Renal cortical epithelial cell (primary cell): ENCODE data around the gene ADCK2. TPM values are rescaled to one million over a fixed set of nuclear protein-coding genes. Genes with fewer than 3 reads are reported as not detected.
A peak's percentile ranks its signal among the peaks of the same experiment; 100 is the strongest.
"Not testable (repeated sequence)": the region's sequence is repeated elsewhere in the genome, so short reads cannot be mapped to it uniquely, and the experiment has no call there.

Source experiments
- DNase-seq: peaks from one replicate; pipeline ENCODE4 v3.0.0-alpha.2; 2011; ENCODE audit warnings: low read depth
- total RNA-seq: library from RNA; depleted of rRNA; stranded (reverse); fragments of >200 nt; gene quantifications from 2 replicates; pipeline ENCODE4 v1.2.3, GENCODE V29; 2014

The ADCK2 gene
- total RNA-seq, 1 donor from 2014 or later, result 19.4 TPM

- DNase-seq, result no peak
These were observed 27.4 kb upstream of the ADCK2 start for GRCh38 chr7:140645166-140645900.

- DNase-seq, result peak; percentile 48
These were observed 25.7 kb upstream of the ADCK2 start for GRCh38 chr7:140646931-140647647.

GRCh38 chr7:140649556-140650205, 23.1 kb upstream of the ADCK2 start:
- no peak for DNase-seq

DNA sequence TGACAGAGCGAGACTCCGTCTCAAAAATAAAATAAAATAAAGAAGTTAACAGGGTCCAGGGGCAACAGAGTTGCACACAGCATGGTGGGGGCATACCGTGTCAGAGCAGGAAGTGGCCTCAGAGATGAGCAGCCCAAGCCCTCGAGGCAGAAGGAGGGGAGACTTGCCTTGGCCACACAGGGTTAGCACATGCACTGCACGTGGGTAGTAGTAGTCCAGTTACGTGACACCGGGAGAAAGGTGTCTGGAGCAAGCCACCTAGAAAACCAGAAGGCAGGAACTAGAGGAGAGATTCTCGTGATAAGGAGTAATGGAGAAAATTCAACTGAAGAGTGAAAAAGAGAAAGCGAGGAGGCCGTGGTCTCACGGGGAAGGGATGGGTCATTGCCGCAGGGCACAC, 22.4 kb upstream of the ADCK2 start:
- no peak for DNase-seq

- peak; percentile 62 for DNase-seq
These were observed 19.2 kb upstream of the ADCK2 start for GRCh38 chr7:140653319-140654108.

DNA sequence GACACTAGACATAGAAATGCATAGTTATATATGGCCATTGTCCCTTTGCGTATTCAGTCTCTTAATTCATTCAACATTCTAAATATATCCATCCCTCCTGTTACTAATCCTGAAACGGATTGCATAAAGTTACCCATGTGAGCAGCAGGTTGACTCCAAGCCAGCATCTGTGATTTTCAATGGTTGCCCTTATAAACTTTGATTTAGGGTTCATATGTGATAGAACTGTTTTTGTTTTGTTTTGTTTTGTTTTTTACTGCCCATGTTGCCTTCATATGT, 18.7 kb upstream of the ADCK2 start:
- DNase-seq, result no peak

DNA sequence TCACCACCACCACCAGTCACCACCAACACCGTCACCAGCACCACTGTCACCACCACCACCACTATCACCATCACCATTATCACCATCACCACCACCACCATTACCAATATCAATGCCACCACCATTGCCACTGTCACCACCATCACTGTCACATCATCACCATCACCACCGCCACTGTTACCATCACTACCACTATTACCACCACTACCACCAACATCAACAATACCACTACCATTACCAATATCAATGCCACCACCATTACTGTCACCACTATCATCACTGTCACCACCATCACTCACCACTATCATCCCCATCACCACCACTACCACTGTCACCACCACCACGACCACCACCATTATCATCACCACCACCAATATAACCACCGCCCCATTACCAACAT, 18.1 kb upstream of the ADCK2 start:
- DNase-seq, result no peak

DNA sequence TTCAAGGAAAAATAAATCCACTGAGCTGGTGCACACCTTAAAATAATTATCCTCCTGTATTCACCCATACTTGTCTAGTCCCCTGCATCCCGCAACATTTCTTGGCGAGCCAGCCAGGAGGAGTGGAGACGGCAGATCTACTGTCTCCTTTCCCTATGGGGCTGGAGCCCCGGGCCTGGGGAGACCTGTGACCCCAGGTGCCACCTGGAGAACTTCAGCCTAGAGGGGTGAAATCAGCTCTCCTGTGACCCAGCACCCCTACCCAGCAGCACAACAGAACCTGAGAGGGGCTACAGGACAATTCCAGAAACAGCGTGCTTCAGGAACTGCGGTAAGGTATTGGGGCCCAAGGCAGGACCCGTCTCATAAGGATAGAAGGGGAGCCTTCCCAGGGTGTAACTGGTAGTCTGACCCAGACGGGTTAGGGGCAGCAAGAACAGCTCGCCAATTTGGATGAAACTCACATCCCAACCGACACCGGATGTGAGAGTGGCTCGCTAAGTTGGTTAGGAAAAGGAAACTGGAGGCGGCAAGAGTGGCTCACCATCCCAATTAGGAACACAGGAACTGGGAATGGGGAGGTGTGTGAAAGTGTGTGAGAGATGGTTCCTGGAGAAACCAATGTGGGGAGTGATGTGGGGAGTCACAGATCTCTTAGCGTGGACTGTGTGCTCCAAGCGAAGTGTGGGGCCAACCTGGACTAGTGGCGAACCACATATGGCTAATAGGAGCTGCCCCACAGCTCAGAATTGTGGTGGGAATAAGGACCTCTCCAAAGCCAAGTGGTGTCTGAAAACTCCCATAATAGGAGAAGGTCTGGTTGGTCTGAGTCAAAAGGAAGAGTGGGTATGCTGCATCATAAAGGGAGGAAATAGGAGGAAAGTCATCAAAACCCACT, 17.0 kb upstream of the ADCK2 start:
- no peak for DNase-seq

DNA sequence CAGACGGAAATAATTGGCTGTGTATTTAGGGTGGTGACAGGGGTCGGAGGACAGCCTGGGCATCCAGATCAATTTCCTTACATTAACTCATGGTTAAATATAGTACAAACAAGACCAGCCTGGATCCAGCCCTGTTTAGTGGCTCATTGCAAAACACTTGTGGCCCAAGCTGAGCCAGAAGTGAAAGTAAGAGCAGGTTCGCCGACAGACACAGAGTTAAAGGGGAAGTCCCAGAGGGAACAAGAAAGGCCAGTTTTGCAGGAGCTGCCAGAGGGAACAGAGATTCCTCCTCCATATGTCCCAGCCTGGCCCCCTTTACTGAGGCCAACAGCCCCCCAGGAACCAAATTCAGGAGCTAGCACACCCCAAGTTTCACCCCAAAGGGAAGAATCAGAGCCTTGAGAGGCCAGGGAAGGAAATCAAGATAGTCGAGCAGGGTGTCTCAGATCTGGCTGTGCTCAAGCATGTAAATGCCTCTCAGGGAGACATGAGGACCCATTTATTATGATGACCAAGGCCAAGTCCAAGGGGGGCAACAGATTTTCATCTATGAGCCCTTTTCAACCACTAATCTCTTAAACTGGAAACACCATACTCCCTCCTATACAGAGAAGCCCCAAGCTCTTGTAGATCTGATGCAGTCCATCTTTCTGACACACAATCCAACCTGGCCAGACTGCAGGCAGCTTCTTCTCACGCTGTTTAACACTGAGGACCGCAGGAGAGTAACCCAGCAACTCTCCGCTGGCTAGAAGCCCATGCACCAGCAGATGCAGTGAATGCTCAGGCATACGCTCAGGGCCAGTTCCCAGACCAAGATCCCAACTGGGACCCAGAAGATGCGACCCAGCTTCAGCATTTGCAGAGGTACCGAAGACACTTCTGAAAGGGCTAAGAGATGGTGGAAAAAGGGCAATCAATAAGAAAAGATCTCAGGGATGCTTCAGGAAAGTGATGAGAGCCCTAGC, 15.9 kb upstream of the ADCK2 start:
- peak; percentile 76 for DNase-seq

DNA sequence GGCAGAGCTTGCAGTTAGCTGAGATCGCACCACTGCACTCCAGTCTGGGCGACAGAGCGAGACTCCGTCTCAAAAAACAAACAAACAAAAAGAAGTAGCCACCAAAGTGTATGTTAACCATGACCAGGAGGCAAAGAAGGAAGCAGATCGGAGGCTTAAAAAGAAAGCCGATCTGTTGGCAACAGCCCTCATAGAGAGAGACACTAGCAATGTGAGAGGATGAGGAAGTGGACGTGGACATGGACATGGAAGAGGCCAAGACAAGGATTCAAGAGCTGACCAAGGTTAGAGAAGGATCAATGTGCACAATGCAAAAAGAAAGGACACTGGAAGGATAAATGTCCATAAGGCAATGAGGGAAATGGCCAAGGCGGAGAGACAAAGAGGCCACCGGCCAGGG, 14.9 kb upstream of the ADCK2 start:
- DNase-seq, result no peak

GRCh38 chr7:140659856-140660255, 12.9 kb upstream of the ADCK2 start:
- DNase-seq, result no peak

DNA sequence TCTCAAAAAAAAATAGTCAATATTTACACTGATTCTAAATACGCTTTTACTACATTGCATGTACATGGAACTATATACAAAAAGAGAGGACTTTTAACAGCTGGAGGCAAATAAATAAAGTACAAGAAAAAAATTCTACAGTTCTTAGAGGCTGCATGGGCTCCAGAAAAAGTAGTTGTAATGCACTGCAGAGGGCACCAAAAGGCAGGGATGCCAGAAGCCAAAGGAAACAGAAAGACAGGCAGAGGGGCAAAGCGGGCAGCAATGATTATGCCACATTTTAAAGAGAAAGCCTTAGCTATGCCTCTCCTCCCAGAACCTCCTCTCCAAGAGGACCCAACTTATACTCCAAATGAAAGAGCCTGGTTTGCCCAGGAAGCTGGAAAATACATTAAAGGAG, 11.6 kb upstream of the ADCK2 start:
- DNase-seq, result no peak

DNA sequence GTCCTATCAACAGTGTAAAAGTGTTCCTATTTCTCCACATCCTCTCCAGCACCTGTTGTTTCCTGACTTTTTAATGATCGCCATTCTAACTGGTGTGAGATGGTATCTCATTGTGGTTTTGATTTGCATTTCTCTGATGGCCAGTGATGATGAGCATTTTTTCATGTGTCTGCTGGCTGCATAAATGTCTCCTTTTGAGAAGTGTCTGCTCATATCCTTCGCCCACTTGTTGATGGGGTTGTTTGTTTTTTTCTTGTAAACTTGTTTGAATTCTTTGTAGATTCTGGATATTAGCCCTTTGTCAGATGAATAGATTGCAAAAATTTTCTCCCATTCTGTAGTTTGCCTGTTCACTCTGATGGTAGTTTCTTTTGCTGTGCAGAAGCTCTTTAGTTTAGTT, 9.8 kb upstream of the ADCK2 start:
- not testable (repeated sequence) for DNase-seq

DNA sequence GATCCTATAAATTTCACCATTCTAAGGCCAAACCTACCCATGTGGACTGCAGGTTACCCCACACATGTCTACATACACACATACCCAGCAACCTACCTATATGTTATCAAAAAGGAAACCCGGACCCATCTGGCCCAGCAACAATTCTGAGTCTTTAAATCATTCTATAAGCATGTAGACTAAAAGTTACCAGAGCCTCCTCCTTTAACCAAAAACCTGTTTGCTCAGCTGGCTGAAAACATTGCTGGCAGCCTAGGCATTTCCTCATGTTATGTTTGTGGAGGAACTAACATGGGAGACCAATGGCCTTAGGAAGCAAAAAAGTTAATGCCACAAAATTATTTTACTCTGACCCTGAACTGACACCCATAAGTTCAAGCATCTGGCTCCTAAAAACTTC, 5.3 kb upstream of the ADCK2 start:
- DNase-seq, result no peak

DNA sequence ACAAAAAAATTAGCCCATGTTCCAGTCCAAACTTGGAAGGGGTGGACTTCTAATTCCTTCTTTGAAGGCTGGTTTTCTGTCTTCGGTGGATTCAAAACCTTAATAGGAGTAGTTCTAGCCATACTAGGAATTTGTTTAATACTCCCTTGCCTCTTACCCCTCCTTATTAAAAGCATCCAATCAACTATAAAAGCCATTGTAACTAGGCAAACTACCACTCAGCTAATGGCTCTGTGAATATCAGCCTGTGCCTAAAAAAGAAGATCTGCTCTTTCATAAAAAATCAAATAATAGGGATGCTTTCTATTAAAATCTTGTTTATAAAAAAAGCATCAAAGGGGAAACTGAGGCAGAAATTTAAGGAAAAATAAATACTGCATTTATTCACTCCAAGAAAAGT, 4.1 kb upstream of the ADCK2 start:
- no peak for DNase-seq

DNA sequence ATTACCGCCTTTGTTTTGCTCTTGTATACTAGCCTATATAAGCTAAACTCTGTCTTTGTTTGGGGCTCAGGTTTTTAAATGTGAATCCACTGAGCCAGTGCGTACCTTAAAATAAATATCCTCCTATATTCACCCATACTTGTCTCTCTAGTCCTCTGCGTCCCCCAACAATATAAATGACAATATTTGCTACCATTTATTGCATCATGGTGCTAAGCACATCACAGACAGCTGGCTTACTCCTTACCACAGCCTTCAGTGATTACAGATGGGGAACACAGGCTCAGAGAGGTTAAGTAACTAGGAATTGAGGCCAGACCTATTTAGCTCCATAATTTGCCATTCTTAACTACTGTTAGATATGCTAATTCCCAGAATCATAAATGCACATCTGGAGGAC, 3.4 kb upstream of the ADCK2 start:
- no peak for DNase-seq

DNA sequence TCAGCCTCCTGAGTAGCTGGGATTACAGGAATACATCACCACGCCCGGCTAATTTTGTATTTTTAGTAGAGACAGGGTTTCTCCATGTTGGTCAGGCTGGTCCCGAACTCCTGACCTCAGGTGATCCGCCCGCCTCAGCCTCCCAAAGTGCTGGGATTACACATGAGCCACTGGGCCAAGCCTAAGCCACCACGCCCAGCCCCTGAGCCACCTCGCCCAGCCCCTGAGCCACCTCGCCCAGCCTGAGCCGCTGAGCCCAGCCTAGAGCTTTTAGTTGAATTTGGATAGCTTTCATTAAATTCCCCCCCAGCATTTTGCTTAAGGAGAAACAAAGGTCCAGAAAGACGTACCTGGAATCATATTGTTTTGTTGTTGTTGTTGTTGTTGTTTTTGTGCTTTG, 2.9 kb upstream of the ADCK2 start:
- not testable (repeated sequence) for DNase-seq

DNA sequence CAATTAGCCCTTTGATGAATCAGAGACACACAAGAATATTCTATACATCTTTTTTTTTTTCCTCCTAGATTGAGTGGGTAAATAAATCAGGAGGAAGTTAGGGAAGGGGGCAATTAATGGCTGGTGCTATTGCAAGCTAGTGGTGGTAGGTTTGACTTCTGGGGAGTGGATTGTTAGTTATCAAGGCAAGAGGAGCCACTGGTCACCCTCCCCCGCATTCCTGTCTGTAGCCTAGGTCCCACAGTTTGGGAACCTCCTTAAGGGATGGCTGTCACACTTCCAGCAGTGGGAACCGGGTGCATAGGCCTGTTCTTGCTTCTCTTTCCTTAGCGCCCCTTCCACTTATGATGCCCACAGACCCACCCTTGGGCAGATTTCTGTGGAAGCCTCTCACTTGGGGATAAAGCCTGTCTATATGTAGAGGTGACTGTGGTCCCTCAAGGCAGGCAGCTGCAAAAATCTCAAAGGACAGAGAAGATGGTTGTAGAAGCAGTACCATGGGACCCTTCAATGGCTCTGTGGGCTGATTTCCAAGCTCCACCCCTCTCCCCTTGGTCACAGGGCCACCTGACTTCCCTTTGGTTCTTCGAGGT, 2.3 kb upstream of the ADCK2 start:
- no peak for DNase-seq

DNA sequence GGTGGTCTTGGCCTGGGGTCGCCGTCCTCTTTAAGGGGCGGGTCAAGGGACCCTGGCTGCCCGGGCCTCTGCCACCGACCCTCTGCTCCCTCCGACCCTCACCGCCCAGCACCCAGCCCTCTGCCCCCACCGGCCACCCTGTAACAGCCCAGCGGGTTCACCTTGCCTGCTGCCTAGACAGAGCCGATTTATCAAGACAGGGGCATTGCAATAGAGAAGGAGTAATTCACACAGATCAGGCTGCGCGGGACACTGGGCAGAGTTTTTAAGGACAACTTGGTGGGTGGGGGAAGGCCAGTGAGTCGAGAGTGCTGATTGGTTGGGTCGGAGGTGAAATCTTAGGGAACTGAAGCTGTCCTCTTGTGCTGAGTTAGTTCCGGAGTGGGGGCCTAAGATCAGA, 779 bp upstream of the ADCK2 start:
- no peak for DNase-seq
